Dedifferentiated amniotic fluid mesenchymal stem cell (primary cell): Measurements from ENCODE around the gene PURA.

Source experiments
- DNase-seq: peaks from one replicate; pipeline ENCODE4 v3.0.0-alpha.2; 2016; ENCODE audit errors: extremely low spot score

PURA gene

GRCh38 chr5:140113699-140114263, at the start of gene PURA:
PURA (plus strand) TSS chr5:140114109; CDS start chr5:140114182, 73 bp downstream.
- DNase-seq: peak; percentile 94

DNA sequence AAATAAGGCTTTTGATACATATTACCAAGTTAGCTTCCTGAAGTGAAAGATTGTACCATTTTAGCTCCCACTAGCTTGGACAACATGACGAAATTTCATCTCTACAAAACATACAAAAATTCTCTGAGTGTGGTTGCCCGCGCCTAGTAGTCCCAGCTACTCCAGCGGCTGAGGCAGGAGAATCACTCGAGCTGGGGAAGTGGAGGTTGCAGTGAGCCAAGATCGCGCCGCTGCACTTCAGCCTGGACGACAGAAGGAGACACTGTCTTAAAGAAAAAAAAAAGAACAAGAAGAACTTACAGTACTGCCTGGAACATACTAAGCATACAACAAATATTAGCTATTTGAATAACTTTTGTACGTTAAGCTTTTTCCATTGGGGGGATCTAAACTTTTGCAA, 41.1 kb upstream of the PURA start:
- DNase-seq: no peak

- peak; percentile 36 for DNase-seq
These were observed 40.6 kb upstream of the PURA start for GRCh38 chr5:140073296-140073695.

DNA sequence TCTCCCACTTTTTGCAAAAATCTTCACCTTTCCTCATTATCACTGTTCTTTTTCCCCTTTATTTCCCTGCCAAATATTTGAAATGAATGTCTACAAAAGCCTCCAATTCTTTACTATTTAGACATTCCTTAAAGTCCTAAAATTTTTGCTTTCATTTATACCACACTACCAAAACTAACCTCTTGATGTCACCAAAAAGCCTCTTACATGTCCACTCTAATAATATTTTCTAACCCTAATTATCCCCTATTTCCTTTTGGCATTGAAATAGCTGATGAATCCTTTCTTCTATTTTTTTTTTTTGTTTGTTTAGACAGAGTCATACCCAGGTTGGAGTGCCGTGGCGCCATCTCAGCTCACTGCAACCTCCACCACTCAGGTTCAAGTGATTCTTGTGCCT, 38.5 kb upstream of the PURA start:
- DNase-seq: no peak

DNA sequence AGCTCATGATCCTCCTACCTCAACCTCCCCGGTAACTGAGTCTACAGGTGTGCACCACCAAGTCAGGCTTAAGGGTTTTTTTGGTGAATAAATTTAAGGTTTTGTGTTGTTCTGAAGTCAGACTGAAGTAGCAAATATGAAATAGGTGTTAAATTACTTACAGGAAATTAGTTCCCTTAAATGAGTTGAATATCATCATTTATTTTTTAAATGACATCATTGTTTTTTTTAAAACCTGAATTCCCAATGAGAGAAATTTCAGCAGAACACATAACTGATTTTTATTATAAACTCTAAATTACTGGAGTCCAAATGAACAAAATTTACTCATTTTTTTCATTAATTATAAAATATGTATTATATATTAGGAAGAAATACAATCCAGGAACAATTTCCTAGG, 37.8 kb upstream of the PURA start:
- DNase-seq: no peak

DNA sequence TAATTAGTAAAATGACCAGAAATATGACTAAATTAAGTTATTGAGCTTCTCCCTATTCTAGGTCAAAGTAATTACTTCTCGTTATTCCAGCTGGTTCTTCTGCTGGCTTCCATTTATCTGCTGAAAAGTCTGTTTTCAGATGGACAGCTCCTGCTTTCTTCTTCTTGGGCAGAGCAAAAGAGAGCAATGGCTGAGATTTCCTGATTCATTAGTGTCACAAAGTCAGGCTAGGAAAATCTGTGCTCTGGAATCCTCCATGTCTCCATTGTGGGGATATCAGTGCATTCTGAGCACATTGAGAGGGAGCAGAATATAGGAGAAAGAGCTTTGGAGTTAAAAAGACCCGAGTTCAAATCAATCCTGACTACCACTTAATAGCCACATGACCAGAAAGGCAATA, 37.1 kb upstream of the PURA start:
- no peak for DNase-seq

- DNase-seq: no peak
These were observed 30.8 kb upstream of the PURA start for GRCh38 chr5:140083120-140083519.

- no peak for DNase-seq
These were observed 30.3 kb upstream of the PURA start for GRCh38 chr5:140083650-140084049.

GRCh38 chr5:140084541-140084940, 29.4 kb upstream of the PURA start:
- DNase-seq: no peak

DNA sequence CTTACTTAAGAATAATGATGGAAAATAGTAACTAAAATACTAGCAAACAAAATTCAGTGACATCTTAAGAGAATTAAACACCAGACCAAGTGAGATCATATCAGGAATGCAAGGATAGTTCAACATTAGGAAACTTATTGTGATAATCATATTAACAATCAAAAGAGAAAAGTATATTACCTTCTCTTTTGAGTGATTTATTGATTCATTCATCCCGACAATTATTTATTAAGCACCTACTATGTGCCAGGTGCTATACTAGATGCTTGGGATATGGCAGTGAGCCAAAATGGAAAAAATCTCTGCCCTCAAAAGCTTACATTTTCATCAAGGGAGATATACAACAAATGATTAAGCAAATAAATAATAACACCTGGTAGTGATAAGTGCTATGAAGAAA, 23.7 kb upstream of the PURA start:
- DNase-seq: no peak

DNA sequence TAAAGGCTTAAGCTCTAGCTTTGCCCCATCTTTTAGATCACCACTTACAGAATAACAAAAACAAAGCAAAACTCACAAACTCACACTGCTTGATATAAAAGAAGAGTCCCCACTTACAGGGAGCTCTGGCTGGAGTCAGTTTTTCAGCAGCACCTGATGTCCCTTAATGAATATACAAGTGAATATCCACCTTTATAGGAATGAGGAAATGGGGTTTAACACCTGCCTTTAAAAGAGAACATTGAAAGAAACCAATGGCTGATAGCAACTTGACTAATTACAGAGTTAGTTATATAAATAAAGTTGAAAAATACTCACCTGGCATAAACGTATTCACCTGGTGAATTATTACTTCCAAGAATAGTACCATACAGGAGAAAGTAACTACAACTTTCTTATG, 20.7 kb upstream of the PURA start:
- no peak for DNase-seq

DNA sequence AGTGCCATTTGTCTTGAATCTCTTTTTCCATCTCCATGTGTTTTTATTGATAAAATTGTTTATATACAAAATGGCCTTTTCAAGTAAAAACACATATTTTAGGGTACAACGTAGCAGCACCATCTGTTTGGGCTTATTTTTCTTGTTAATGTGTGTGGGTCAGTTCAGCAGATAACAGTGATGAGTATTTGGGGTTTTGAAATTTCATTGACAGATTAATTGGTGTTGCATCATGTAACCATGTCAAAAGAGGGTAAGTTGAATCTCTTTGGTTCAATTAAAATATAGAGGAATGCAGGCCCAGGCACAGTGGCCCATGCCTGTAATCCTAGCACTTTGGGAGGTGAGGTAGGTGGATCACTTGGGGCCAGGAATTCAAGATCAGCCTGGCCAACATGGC, 20.0 kb upstream of the PURA start:
- DNase-seq: no peak

- DNase-seq: no peak
These were observed 19.0 kb upstream of the PURA start for GRCh38 chr5:140094889-140095288.

GRCh38 chr5:140101179-140101578, 12.7 kb upstream of the PURA start:
- DNase-seq: no peak

- no peak for DNase-seq
These were observed 10.8 kb upstream of the PURA start for GRCh38 chr5:140103154-140103553.

DNA sequence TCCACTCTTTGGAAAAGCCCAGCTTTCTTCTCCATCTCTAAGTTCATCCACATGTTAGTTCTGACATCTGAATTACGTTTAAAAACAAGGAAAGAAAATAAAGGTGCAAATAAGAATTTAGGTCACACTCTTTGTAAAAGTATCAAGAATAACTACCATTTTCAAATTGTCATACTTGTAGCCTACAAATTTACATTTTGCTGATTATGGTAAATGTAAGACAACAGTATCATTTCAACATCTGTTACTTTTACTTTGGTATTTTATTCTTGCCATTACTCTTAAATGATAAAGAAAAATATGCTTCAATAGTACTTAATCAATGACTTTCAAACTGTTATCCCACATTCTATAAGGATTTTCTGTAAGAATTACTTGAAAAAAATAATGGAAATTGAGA, 9.8 kb upstream of the PURA start:
- DNase-seq: no peak

- DNase-seq: no peak
These were observed 7.8 kb upstream of the PURA start for GRCh38 chr5:140106101-140106500.

GRCh38 chr5:140106805-140107311, 7.1 kb upstream of the PURA start:
- DNase-seq: no peak

- peak; percentile 86 for DNase-seq
These were observed 6.4 kb upstream of the PURA start for GRCh38 chr5:140107312-140108092.

- DNase-seq: no peak
These were observed 5.6 kb upstream of the PURA start for GRCh38 chr5:140108093-140109017.

GRCh38 chr5:140109018-140109758, 4.7 kb upstream of the PURA start:
- no peak for DNase-seq
